Amniotic stem cell (primary cell): ENCODE results near the gene SGMS1.
"Not testable (repeated sequence)": the region's sequence is repeated elsewhere in the genome, so short reads cannot be mapped to it uniquely, and the experiment has no call there.

Source experiments
- DNase-seq: peaks from one replicate; lab custom pipeline; 2025; lab: John Stamatoyannopoulos, UW

The SGMS1 gene

DNA sequence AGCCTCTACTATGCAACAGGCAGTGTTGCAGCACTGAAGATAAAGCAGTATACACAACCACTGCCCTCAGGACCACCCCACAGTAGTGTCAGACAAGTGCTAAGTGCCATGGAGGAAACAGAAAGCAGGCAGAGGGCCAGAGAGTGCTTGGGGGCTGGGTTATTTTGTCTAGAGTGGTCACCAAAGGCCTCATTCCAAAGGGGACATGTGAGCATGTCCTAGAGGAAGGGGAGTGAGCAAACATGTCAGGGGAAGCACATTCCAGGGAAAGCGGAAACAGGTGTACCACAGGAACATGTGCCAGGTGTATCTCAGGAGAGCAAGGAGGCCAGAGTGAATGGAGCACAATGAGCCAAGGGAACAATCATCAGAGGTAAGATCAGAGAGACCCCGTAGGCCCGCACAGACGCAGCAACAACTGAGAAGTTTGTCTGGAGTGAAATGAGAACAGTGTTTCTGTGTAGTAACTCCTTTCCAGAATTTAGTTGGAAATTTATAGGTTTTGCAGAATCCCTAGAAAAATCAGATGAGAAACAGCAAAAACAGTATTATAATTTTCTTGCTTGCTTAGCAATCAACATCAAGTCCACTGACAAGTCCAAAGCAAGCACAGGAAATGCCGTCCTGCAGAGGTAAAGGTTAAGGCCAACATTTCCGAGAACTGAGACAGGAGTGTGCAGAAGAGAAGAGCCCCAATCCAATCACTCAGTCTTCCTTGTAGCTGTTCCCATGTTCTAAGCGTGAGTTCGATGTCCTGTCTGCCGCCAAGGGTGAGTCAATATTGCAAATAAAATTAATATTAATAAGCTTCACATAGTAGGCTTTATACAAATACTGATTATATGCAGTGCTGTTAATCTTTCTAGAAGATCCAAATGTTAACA is 67.3 kb downstream of the SGMS1 start:
- no peak for DNase-seq

GRCh38 chr10:50554995-50555568 is 68.7 kb downstream of the SGMS1 start:
- DNase-seq = no peak

DNA sequence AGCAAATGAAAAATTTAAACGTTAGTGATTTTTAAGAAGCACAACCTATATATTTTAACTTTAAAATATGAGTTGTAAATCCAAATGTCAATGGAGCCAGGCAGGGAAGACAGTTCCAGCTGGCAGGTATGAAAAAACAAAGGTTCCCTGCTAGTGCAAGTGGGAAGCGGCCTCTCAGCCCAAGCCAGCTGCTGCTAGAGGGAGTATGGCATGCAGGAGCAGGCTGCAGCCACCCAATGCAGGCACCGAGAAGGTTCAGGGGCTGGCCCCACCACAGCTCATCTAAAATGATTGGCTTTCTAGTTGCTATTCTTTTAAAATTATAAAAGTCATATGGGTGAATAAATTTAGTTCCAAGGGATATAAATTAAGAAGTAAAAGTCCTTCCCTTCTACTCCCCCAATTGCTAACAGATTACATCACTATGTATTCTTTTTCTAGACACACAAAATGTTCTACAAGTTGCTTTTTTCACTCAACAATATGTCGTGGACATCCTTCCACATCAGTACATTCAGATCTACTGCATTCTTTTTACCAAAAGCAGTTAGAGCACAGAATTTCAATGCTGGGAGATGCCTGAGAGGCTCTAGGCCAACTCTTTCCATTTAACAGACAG is 69.3 kb downstream of the SGMS1 start:
- no peak for DNase-seq

GRCh38 chr10:50552771-50553535 is 70.8 kb downstream of the SGMS1 start:
- no peak for DNase-seq

DNA sequence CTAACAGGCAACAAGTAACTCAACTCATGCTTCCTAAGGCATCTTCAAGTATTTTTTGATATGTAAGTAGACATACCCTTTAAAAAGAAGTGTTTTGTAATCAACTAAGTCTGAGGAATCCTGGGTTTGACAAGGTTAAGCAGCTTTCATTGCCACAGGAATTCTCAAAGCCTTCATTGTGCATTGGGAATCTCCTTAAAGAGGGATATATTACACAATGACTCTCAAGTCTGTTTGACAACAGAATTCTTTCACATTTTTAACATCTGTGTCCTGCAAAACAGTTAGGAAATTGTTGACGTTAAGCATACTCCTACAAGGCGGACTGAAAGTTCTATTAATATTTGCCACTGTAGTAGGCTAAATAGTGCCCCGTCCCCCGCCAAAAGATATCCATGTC is 71.4 kb downstream of the SGMS1 start:
- DNase-seq = no peak

DNA sequence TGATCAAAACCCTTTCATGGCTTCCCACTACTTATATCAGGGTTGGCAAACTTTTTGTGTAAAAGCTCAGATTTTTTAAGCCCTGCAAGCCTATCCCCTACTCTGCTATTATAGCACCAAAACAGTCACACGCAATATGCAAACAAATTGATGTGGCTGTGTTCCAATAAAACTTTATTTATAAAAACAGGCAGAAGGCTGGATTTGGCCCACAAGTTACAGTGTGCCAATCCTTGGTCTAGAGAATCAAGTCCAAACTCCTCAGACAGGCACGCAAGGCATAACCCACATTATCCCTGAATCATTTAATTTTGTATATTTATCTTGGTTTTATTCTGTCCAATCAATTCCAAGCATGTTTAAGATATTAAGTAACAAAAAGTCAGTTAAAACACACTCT is 71.9 kb downstream of the SGMS1 start:
- no peak for DNase-seq

- DNase-seq = no peak
Measured at GRCh38 chr10:50550291-50550839, 73.4 kb downstream of the SGMS1 start.

- not testable (repeated sequence) for DNase-seq
Measured at GRCh38 chr10:50549186-50549585, 74.6 kb downstream of the SGMS1 start.

DNA sequence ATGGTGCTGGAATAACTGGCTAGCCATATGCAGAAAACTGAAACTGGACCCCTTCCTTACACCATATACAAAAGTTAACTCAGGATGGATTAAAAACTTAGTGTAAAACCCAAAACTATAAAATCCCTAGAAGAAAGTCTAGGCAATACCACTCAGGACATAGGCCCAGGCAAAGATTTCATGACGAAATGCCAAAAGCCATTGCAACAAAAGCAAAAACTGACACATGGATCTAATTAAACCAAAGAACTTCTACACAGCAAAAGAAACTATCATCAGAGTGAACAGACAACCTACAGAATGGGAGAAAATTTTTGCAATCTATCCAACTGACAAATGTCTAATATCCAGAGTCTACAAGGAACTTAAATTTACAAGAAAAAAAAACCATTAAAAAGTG is 75.3 kb downstream of the SGMS1 start:
- not testable (repeated sequence) for DNase-seq

DNA sequence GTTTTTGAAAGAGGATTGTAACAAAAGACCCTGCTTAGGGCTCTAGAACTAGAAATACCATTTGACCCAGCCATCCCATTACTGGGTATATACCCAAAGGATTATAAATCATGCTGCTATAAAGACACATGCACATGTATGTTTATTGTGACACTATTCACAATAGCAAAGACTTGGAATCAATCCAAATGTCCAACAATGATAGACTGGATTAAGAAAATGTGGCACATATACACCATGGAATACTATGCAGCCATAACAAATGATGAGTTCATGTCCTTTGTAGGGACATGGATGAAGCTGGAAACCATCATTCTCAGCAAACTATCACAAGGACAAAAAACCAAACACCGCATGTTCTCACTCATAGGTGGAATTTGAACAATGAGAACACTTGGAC is 77.5 kb downstream of the SGMS1 start:
- DNase-seq = not testable (repeated sequence)

DNA sequence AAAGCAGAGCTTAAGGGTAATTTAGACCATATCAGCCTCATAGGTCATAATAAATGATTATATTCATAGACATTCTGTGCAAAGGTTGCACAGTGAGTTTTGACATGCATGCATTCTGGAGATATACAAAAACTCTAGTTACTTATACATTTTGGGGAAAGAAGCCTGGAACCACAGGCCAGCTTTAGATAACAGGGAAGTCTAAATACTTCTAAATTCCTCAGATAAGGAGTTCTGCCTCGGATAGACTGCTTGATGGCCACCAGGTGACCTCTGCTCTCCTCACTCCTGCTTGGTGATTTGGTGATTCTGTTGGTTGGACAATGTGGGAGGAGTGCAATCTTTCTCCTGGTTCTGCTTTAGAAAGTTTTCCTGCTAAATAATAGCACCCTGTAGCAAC is 77.9 kb downstream of the SGMS1 start:
- no peak for DNase-seq

DNA sequence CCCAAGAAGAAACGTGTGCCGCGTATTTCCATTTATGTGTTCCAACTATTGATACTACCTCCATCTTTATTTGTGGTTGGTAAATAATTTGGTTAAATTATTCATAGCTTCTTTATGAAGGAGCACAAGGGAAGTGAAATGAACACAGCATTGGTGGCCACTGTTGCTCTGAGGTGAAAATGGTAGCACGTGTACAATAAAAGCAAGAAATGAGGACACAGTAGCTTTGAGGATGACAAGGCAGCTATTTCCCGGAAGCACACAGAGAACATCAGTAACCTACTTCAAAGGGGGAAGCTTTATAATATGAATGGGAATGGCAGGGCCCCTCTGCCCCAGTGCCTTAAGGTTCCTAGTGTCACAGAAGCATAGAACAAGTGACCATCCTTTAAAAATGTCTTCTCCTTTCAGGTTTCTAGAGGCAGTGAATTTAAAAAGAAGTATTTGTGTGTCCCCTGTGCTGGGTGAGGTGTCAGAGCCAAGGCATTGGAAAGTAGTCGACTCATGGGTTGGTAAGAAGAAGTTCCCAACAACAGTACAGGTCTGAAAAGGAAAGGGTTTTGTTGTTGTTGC is 78.8 kb downstream of the SGMS1 start:
- DNase-seq = no peak

DNA sequence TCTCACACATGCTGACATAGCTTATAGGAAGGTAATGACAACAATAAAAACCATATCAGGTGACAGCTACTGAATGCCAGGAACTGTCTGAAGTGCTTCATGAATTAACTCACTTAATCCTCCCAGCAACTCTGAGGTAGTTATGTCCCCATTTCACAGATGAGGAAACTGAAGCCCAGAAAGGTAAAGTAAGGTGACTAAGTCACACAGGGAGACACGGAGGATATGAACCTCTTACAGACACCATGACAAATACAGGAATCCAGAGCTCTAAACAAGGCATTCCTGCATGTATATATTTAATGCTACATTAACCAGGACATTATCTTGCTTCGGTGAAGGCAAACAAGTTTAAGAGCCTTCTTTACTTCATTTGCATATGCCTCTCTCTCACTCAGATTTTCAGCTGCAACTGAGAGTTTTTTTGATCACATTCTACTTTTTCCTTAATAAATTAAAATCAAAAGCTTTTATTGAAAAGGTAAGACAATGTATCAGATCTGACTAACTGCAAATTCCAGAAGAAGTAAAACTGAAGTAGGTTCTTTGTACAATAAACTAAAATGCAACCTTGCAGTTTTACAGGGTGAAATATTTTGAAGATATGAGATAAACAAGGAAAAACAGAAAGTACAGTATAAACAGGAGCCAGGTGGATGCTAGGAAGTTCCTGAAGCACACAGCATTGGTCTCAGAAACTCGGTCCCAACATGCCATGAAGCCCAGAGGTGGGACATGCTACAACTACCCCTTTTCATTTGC is 79.5 kb downstream of the SGMS1 start:
- no peak for DNase-seq

DNA sequence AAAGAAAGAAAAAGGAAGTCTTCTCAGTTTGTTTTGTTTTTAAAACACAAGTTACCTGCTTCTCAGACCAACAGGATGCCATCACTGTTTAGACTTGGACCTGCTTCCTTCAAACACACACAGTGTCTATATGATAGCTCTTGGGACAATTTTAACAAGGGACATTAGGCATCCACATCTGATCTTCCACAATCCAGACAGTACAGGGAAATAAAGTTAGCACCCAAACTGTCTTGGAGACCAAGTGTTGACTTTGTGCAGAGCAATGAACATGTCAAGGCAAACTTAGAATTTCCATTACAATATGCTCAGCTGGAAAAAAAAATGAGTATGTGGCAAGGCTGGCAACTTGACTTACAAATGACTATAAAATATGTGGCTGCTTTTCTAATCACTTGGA is 80.9 kb downstream of the SGMS1 start:
- no peak for DNase-seq

DNA sequence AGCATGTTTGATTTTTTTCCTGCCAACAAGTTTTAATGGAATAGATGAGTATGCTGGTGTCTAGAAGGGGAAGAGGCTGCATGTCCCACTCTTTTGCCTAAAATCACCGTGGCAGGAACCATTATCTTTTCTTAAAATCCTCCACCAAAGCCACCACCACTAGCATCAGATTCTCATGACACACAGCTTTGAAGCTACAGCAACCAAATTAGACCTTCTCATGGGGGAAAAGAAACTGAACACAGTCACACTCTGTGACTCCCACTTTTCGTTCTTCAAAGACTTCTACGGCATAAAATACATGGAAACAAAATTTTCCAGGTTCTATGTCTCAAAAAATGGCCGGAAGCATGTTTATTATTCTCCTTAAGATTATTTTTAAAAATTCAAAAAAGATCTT is 81.8 kb downstream of the SGMS1 start:
- no peak for DNase-seq

DNA sequence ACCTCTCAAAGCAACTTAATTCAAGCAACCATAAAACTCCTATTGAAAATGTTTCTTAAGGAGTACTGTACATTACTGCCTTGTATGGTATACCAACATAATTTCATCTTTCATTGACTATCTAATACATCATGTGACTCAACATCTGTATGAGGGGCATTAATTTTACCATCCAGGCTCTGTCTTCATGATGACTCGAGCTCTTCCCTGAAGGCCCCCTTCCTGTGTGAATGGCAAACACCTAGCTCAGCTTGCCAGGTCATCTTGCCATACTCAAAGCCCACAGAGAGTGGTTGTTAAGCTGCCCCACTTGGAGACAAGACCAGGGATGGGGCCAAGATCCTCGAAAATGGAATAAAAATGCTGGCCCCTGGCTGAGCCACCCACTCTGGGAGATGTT is 82.4 kb downstream of the SGMS1 start:
- no peak for DNase-seq

DNA sequence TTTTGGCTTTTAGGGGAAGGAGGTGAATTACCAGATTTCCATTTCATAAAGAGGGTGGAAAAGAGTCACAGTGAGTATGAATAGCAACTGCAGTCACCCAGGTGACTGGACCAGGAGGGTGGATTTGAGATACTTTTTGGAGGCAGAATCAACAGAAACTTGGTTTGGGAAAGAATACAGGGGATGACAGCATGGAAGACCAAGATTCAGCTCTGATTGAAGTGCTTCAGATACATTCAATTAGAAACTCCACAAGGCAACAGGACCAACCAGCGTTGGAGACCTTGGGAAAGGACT is 83.0 kb downstream of the SGMS1 start:
- no peak for DNase-seq

DNA sequence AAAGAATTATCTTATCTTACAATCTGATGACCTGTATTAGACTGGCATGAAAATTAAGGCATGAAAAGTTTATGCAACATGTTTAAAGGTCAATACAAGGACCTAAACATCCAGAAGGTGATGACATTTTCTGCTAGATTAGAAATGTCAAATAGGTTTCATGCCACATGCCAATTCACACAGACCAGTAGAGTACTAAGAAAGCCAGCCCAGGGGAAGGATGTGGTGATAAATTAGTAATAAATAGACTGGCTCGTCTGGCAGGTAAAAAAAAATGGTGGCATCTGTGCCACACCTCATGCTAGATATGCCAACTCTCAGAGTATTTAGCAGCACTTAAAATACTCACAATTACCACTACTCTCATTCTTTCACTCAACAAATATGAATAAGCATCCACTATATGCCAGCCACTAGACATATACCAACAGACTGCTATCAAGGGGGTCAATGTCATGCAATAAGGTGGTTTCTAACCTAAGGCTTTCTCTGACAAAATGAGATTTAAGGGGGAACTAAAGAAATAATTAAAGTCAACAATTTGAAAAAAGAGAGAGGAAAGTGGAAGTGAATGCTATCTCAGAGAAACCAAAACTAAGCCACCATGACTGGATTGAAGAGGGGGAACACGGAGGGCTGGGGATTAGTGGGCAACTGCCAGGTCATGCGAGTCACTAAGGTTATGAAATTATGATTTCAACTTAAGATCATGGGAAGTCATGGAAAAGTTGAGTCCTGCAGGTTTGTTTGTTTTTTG is 83.5 kb downstream of the SGMS1 start:
- DNase-seq = no peak

DNA sequence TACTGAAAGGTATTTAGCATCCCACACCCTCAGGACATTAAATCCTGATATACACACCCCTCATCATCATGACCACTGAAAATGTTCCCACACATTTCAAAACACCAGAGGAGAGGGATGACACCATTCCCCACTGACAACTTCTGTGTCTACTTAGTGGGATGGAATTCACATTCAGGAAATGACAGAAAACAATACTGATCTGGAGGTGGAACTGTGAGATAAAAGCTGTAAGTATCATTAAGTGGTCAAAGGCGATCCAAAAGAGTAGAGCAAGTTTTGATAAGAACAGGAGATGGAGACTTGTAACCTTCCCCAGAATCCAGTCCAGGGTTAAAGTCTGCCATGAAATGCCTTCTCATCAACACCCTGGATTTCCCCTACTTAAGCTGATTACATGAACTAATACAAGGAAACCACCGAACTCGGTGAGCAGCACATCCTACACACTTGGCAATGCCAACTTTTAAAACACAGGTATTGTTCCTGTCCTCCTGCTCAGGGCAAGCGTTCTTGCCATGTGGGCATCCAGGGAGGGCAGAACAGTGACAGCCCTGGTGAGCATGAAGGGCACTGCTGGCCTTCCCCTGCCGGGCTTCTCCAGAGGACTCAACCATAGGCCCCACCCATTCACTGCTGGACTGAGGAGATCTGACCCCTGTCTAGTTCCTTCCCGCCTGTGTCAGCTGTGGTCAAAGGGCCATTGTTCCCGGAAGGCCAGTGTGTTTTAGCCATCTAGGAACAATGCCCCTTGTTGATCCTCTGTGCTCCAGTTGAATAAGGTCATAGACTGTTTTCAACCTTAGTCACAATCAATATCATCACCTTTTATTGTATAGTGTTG is 85.0 kb downstream of the SGMS1 start:
- DNase-seq = no peak
